Pancreas (tissue), 10 donors: Measurements from ENCODE around the gene NDUFAF8. TPM values are rescaled to one million over a fixed set of nuclear protein-coding genes. Genes with fewer than 3 reads are reported as not detected.
A peak's percentile ranks its signal among the peaks of the same experiment; 100 is the strongest.

Source experiments
- ATAC-seq, 4 donors: fragments of 200-7000 bp; cut with Tn5 transposase; one replicate each; pipeline versions ENCODE4 v1.8.0 to v1.9.1; 2020; ENCODE audit warnings: mild to moderate bottlenecking in 4 of 4, moderate library complexity in 4 of 4
- DNase-seq, 6 donors: peaks; one replicate each; pipeline ENCODE4 v3.0.0-alpha.2; 2020
- FAIRE-seq: peaks from 2 replicates; lab custom pipeline; 2012; peaks lifted over from hg19 to GRCh38; lab: Jason Lieb, UNC
- H3K27ac ChIP-seq, 4 donors: fragments of 200-600 bp; sonication (generic); 1 replicate in 3 of 4; 2 replicates in 1 of 4; pipeline versions ENCODE4 v1.5.0 to v1.8.0; 2020
- H3K27me3 ChIP-seq, 4 donors: fragments of 200-600 bp; one replicate each; pipeline ENCODE4 v1.8.0; 2021
- H3K36me3 ChIP-seq, 3 donors: fragments of 200-600 bp; sonication (generic) in 1 of 3; one replicate each; pipeline versions ENCODE4 v1.5.0 to v1.8.0; 2020 to 2021
- H3K4me1 ChIP-seq, 3 donors: fragments of 200-600 bp; one replicate each; pipeline ENCODE4 v1.8.0; 2021
- H3K4me3 ChIP-seq, 4 donors: fragments of 200-600 bp; sonication (generic) in 2 of 4; one replicate each; pipeline versions ENCODE4 v1.5.0 to v1.8.0; 2020 to 2021
- H3K9me3 ChIP-seq, 4 donors: fragments of 200-600 bp; one replicate each; pipeline ENCODE4 v1.8.0; 2021
- CTCF ChIP-seq, 4 donors: fragments of 200-600 bp; sonication (generic) in 3 of 4; IDR thresholded peaks; one replicate each; pipeline versions ENCODE4 v1.5.0 to v1.8.0; 2021; ENCODE audit warnings: antibody characterized with exemption in 4 of 4
- WGBS, 2 donors: extraction: QIAGEN DNeasy Blood & Tissue Kit; methylation state at CpG; one replicate each; pipeline ENCODE4 v1.1.7; 2013; 5-methylcytosine and 5-hydroxymethylcytosine counted together
- intact Hi-C, 3 donors: fragments of 100-400 bp; cut with DNase I; formaldehyde crosslinking; loops; one replicate each; pipeline versions ENCODE4 v1.11.1 to v1.14.2; 2022
- polyA plus RNA-seq, 2 donors: library from polyadenylated mRNA; stranded (reverse); fragments of 200-250 nt; gene quantifications; one replicate each; pipeline ENCODE4 v1.2.3, GENCODE V29; 2013
- total RNA-seq, 6 donors: library from RNA; stranded (reverse); fragmentation: NEBNext Ultra II Directional in 4 of 6; extraction: Animal tissue kit (Norgen Biotek cat#: 25700) in 4 of 6; gene quantifications; one replicate each; pipeline versions ENCODE4 v1.2.1 to v1.2.4, GENCODE V29; 2021 to 2023
- donor health status: healthy with polysubstance abuse.
- donor health status: DM: no; HTN: no; CAD: no; lungs with moderate emphysema.
- donor health status: DM: no; HTN: no; CAD: no.
- donor health status: control.
- donor health status: control.
- donor health status: Bipolar disorder and iron deficiency.
- donor health status: DM: yes; HTN: yes; CAD: no.
- donor health status: DM: no; HTN: no; CAD: no.
- donor health status: DM: no; HTN: no; CAD: no.
- donor health status: DM: yes; HTN: yes; CAD: no.

Gene NDUFAF8
- total and polyA plus RNA-seq, 8 donors = 17.5 to 34.1 (median 21.9) TPM

GRCh38 chr17:81251094-81251708 is 12.1 kb downstream of the NDUFAF8 start:
- Histone ChIP-seq H3K27me3 (no peaks in the 10 kb centered on the region), H3K27ac (no peak overlapping the region), H3K36me3 (peaks cover 3 to 31% (median 8%) of the 10 kb centered on the region in 3 donors), H3K4me3 (no peak overlapping the region), H3K4me1 (no peaks in the 10 kb centered on the region), H3K9me3 (no peaks in the 10 kb centered on the region)
- WGBS, 2 donors = 80 to 82% methylated on average over 24 to 25 of the region's 25 CpGs
- FAIRE-seq (no peak), DNase-seq (peak in 2 of 6 donors; percentile 51 to 76), ATAC-seq (peak in 2 of 4 donors; percentile 9 to 18)
- no peak for TF ChIP-seq CTCF (IDR thresholded peaks at IDR 0.05)
- intact Hi-C loops = loop anchor here in 2 of 3 donors (10.0 kb wide), 2 partner anchors 234 to 354 kb away; no protein-coding TSS in a partner anchor

- H3K27me3 ChIP-seq = no peaks in the 10 kb centered on the region
- H3K4me1 ChIP-seq = no peaks in the 10 kb centered on the region
- intact Hi-C loops = loop anchor here in 2 of 3 donors (10.0 kb wide), 2 partner anchors 233 to 353 kb away; no protein-coding TSS in a partner anchor
- H3K36me3 ChIP-seq = peaks cover 3 to 31% (median 8%) of the 10 kb centered on the region in 3 donors
- DNase-seq (peak in 2 of 6 donors; percentile 34 to 57), ATAC-seq (peak in 2 of 4 donors; percentile 34 to 39), FAIRE-seq (no peak)
- TF ChIP-seq CTCF (IDR thresholded peaks at IDR 0.05) = no peak
- no peak overlapping the region for H3K4me3 ChIP-seq
- WGBS, 2 donors = 87% methylated on average over 28 to 29 of the region's 29 CpGs
- no peak overlapping the region for H3K27ac ChIP-seq
- H3K9me3 ChIP-seq = no peaks in the 10 kb centered on the region
These were observed 12.7 kb downstream of the NDUFAF8 start for GRCh38 chr17:81251709-81252301.

- DNase-seq (peak in 2 of 6 donors; percentile 22 to 64), FAIRE-seq (no peak), ATAC-seq (no peak)
- H3K4me1 ChIP-seq = no peaks in the 10 kb centered on the region
- no peak overlapping the region for H3K4me3 ChIP-seq
- no peak overlapping the region for H3K27ac ChIP-seq
- WGBS, 2 donors = 89 to 92% methylated on average over 14 to 15 of the region's 15 CpGs
- H3K27me3 ChIP-seq = no peaks in the 10 kb centered on the region
- H3K36me3 ChIP-seq = peaks cover 3 to 31% (median 8%) of the 10 kb centered on the region in 3 donors
- TF ChIP-seq CTCF (IDR thresholded peaks at IDR 0.05) = no peak
- intact Hi-C loops = loop anchor here in 2 of 3 donors (10.0 kb wide), 2 partner anchors 232 to 352 kb away; no protein-coding TSS in a partner anchor
- H3K9me3 ChIP-seq = no peaks in the 10 kb centered on the region
These were observed 13.3 kb downstream of the NDUFAF8 start for GRCh38 chr17:81252326-81252986.

- H3K4me1 ChIP-seq = no peaks in the 10 kb centered on the region
- FAIRE-seq (no peak), DNase-seq (peak in 2 of 6 donors; percentile 35 to 73), ATAC-seq (no peak)
- TF ChIP-seq CTCF (IDR thresholded peaks at IDR 0.05) = no peak
- intact Hi-C loops = loop anchor here in 2 of 3 donors (10.0 kb wide), 2 partner anchors 232 to 352 kb away; no protein-coding TSS in a partner anchor
- H3K9me3 ChIP-seq = no peaks in the 10 kb centered on the region
- 76% methylated on average over 14 to 15 of the region's 15 CpGs for WGBS, 2 donors
- H3K36me3 ChIP-seq = peaks cover 3 to 35% (median 8%) of the 10 kb centered on the region in 3 donors
- H3K27ac ChIP-seq = no peak overlapping the region
- H3K4me3 ChIP-seq = no peak overlapping the region
- no peaks in the 10 kb centered on the region for H3K27me3 ChIP-seq
These were observed 13.8 kb downstream of the NDUFAF8 start for GRCh38 chr17:81252987-81253329.
